Measurements from ENCODE around the gene SFTPA2.
A peak's percentile ranks its signal among the peaks of the same experiment; 100 is the strongest.
"Not testable (repeated sequence)": the region's sequence is repeated elsewhere in the genome, so short reads cannot be mapped to it uniquely, and the experiment has no call there.

Gene SFTPA2

DNA sequence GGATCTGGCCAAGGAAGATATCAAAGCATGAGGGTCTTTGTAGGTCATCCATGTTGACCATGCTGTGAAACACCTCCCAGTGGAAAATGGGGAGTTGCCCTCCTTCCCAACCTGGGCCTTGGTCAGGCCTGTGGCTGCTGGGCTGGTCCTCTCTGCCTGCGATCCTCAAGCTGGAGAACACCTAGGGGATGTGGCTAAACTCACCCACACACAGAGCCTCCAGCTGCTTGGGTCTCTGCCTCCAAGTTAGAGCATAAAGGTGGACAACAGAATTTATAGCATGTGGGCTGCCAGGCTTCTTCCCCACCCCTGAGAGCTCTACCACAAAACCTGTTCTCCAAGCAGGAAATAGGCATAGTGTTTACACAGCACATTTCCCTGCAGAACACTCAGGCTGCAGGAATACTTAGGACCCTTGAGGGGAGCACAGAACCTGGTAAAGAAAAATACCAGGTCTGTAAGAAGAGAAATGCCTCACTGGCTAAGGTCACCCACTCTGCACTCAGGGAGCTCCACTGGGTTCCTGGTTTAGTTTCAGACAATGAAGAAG is at the start of gene SFTPA2:
Gene SFTPA2 (minus strand): TSS at position 248 of the 550 bp plus-strand sequence. CDS start 924 bp downstream, outside the sequence.
- DNase-seq: no peak

DNA sequence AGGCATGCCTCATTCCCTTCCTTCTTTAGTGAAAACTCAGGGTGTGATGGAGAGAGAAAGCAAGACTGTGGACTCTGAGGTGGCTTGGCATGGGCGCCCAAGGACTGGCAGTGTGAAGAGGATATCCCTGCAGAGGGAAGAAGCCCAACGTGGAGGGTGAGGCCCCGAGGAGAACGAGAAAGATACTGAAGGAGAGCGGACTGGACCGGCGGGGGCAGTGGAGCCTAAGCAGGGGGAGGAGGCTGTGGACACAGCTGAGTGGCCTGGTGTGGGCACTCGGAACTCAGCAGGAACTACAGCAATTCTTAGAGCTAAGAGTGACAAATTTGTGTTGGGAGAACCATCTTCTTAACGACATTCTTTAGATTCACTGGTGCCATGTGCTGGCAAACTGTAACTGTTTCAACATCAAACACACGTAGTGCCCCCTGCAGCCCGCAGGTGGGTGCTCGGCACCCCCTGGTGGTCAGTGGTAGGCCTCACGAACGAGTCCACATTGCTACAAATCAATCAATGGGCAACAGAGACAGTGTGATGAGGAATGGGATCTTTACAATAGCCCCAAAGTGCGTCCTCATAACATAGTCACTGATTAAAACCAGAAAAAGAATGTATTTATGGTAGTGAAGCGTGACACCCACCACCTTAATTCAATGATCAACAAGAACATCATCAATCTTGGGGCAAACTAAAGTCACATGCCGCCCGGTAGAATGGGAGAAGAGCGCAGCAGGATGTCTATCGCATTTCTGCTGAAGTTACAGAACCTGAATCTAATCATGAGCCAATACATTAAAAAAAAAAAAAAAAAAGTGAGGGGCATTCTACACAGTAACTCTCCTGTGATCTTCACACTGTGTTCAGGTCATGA is 48.5 kb upstream of the SFTPA2 start:
- DNase-seq: no peak

DNA sequence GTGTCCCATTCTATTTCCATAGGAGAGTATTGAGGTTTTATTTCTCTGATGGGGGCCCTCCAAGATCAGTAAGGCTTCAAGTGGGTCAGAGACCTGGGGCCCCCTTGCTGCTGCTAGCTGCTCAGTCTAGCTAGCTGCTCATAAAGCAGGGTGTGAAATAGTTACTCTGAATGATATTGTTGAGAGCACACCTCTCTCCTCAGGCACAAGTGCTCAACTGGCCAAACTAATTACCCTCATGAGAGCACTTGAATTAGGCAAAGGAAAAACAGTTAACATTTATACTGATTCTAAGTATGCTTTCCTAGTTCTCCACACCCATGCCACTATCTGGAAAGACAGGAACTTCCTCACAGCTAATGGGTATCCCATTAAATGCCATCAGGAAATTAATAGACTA is 45.1 kb upstream of the SFTPA2 start:
- DNase-seq: no peak

DNA sequence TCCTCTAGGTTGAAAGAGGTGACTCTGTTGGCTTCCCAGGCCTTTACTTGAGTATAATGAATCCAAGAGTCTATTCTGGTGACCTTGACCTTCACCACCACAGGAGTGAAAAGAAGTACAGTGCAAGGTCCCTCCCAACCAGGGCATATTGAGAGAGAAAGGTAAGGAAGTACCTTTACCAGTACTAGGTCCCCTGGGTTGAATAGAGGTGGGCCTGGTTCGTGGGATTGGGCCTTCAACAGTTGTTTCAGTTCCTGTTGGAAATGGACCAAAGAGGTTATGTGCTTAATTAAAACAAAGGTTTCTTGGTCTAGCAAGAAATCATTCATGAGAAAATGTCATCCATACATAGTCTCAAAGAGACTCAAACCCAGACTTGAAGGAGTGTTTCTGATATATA is 44.1 kb upstream of the SFTPA2 start:
- DNase-seq: no peak

DNA sequence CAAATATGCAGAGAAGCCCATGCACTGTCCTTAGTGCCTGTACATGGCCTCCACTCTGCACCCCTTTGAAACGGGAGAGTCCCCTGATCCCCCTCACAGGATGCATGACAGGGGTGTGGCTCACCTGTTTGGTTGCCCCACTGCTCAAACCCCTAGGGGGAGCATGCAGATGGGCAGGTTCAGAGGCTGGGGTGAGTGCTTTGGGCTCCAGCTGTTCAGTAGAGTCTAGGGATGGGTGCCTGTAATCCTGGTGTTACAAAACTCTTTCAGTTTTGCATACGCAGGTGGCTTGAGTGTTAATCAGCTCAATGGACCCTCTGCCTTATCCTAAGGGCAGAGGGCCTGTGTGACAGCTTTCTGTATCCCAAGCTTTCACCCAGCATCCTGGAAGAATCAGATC is 42.7 kb upstream of the SFTPA2 start:
- no peak for DNase-seq

DNA sequence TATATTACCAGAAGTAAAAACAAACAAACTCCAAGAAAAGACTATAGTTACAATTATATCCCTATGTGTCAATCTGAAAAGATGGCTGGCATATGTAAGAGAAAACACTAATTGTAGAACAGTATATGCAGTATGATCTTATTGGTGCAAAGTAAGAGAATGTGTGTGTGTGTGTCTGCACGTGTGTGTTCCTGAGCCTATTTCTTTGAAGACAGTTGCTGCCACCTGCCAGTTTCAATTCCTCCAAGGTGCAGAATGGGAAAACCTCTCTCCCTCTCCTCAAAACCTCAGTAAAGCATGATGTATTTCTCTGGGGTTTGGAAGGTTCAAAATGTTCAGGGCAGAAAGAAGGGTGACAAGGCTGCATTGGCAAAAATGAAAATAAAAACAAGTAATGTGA is 41.7 kb upstream of the SFTPA2 start:
- no peak for DNase-seq

DNA sequence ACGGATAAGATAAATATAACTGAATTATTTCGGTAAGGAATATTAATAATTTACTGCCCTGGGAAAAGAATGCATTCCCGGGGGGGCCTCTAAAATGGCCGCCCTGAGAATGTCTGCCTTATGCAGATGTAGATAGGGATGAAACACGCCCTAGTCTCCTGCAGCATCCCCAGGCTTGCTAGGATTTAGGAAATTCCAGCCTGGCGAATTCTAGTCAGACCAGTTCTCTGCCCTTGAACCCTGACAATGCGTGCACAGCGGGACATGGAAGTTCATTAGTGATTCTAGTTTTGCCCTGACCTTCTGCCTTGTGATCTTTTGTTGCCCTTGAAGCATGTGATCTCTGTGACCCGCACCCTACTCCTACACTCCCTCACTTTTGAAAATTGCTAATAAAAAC is 39.4 kb upstream of the SFTPA2 start:
- not testable (repeated sequence) for DNase-seq

DNA sequence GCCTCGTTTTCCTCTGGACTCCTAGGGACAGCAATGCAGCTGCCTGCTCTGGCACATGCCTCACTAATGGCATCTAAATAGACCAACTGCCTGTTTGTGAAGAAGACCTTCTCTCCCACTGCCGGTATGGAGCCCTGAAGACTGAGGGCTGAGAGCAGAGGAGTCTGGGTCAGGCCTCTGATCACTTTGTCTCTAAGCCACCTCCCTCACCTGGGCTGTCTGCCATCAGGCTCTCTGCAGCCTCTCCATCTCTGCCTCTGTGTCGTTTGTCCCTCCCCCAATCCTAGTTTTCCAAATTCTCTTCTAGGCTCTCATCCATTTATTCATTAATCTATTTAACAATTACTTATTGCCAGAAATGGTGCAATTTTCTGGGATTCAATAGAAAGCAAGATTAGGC is 35.3 kb upstream of the SFTPA2 start:
- no peak for DNase-seq

DNA sequence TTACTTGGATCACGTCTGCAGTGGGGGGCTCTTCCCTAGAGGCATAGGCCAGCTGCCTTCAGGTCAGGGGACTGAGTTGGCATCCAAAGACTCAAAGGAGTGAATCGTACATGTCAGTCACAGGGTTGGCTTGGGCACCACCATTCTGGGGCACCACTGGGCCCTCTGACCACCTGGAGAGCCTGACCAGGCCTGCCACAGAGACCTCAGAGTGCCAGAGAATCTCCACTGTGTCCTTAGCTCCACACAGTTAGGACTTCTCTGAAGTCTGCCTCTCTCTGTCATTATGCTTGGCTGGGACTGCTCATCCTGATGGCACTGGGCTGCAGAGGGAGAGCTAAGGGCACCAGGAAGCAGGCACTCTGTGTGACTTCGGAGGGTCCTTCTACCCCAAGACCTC is 34.4 kb upstream of the SFTPA2 start:
- DNase-seq: not testable (repeated sequence)

DNA sequence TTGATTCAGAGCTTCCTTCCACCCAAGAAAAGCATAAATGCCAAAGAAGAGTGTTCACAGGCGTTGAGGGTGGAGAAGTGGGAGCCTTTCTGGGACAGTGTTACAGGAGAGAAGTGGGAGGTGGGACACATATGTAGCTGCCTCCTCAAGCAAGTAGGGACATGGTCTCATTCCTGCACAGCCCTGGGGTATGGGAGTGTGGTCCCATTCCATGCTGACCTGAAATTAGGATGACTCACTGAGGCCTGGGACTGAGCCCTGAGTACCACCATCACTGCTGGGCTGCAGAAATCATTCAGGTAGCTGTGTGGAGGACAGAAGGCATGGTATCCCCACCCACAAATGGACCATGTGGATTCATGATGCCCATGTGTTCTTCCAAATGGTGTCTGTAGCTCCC is 33.2 kb upstream of the SFTPA2 start:
- no peak for DNase-seq

DNA sequence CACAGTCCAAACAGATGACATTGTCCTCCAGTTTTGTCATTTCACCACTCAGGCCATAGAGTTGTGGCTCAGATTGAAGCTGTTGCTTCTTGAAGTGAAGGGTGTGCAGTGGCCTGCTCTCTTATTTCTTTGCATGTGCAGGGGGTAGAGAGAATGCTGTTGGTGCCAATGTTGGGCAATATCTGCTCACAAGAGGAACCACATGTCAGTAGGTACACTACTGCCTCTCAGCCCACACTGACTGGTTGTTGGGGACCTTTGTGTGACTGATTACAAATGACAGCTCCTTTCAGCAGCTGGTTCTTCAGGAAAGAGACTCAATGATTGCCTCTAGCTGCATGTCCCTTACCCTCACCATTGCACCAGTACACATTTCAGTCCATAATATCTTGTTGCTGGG is 28.6 kb upstream of the SFTPA2 start:
- no peak for DNase-seq

DNA sequence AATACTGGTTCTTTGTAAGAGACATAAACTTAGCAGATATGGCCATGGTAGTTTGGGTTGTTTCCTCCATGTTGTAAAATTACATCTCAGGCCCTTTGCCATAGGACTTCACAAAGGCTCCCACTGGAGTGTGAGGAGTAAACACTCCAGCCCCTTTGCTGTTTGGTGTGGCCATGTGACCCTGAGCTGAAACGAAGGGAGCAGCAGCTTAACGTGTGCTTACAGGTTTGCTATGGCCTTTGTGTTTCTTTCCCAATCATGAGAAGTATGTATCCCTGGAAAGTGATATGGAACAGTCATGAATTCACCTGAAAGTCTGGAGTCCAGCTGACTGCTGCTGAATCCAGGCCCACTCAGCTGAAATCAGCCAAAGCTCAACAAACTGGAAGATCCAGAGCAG is 26.7 kb upstream of the SFTPA2 start:
- no peak for DNase-seq

DNA sequence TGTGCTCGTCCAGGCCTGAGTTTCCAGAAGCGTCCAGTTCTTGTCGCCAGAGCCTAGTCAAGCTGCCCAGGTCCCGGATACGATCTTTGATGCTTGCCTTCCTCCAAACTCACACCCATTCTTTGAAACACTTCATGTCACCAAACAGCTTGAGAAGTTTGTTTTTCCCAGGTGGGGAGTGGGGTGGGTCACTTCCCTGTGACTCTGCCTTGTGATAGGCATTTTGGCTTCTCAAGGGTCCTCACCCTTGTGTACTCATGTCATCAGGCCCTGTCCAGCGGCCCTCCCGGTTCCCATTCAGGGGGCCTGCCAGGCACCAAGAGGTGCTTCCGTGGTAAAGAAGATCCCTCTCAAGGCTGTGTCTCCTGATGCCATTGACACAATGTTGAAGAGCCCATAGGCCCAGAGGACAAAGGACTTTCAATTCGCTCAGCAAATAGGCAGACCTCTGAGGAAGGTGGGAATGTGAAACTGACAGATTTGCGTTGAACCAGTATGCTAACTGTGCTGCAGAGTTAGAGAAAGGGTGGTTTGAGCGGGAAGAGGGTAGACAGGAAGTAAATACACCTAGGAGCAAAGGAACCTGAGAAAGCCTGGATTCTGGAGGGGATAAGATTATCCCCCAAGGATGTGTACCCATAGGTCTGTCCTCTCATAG is 25.8 kb upstream of the SFTPA2 start:
- DNase-seq: no peak

DNA sequence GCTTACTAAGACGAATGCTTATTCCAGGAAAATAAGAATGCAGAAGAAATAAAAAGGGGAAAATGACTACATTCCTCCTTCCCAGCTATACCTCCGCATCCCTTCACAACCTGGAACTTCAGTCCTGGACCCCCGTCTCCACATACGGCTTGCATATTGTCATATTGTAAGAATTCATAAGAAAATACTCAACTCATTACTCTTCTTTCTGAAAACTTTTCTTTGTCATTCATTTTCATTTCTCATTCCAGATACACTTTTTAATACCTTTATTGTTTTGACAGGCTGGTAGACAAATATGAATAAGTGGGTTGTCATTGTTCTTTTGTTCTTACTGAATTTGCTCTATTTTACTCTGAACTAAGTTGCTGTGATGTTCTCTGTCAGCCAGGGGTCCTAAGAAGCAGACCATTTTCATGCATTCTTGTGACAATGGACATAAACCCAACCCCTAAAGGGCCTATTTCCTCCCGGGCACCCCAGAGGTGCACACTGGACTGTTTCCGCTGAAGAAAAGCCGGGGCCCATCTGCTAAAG is 23.3 kb upstream of the SFTPA2 start:
- DNase-seq: no peak

DNA sequence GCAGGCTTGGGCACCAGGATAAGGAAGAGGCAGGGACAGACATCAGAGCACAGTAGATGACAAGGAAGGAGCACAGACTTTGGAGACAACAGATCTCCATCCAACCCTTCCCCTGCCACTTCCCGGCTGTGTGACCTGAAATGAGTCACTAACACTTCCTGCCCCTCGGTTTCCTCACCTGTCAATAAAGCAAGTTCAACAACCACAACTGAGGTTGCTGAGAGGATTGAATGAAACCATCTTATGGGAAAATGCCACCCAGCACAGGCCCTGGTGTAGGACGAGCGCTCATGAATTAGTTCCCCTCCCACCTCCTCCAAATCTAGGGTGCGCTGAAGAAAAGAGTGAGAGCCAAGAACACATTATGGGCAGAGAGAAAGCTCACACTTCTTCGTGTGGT is 22.7 kb upstream of the SFTPA2 start:
- DNase-seq: not testable (repeated sequence)

DNA sequence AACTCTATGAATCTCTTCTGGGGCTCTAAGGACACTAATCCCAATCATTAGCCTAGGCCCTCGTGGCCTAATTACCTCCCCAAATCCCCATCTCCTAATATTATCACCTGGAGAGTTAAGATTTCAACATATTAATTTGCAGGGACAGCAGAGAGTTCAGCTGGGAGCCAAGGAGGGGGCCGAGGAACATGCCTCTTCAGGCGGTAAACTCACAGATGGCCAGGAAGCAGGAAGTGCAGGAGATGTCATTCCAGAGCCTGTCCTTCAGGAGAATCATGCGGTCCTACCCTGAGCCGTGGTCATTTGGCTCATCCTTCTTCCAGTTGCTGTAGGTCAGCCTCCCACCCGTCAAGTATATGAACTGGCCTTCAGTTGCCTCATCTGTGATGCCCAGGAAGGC is 21.9 kb upstream of the SFTPA2 start:
- DNase-seq: no peak

DNA sequence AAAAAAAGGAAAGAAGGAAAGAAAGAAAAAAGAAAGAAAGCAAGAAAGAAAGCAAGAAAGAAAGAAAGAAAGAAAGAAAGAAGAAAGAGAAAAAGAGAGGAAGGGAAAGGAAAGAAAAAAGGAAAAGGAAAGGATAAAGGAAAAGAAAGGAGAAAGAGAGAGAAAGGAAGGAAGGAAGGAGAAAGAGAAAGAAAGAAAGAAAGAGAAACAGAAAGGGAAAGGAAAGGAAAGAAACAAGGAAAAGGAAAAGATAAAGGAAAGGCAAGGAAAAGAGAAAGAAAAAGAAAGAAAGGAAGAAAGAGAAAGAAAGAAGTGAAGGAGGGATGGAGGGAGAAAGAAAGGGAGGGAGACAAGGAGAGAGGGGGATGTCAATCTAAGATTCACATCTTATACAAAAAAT is 20.8 kb upstream of the SFTPA2 start:
- DNase-seq: no peak

DNA sequence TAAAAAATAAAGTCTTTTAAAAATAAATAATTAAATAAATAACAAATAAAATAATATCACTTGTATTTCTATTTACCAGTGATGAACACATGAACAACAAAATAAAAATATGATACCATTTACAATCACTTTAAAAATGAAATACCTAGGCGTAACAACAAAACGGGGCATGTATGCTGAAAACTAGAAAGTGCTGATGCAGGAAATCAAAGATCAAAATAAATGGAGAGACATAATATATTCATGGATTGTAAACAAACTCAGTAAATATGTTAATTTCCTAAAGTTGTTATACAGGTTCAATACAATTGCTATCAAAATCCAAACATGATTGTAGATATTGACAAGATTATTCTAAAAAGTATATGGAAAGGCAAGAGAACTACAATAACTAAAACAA is 19.2 kb upstream of the SFTPA2 start:
- no peak for DNase-seq

DNA sequence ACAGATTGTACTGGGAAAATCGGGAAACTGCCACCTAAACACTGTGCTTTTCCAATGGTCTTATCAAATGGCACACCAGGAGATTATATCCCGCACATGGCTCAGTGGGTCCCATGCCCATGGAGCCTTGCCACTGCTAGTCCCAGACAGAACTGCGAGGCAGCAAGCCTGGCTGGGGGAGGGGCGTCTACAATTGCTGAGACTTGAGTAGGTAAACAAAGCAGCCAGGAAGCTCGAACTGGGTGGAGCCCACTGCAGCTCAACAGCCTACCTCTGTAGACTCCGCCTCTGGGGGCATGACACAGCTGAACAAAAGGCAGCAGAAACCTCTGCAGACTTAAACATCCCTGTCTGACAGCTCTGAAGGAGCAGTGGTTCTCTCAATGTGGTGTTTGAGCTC is 10.4 kb upstream of the SFTPA2 start:
- DNase-seq: not testable (repeated sequence)

DNA sequence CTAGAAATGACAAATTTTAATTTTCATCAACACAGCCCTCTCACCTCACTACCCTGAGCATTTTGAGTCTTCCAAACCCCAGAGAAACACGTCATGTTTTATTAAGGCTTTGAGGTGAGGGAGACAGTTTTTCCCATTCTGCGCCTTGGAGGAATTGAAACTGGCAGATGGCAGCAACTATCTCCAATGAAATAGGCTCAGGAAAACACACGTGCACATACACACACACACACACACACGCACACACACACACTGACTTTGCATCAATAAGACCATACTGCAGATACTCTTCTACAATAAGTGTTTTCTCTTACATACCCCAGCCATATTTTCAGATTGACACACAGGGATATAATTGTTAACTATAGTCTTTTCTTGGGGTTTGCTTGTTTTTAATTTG is 3.2 kb upstream of the SFTPA2 start:
- DNase-seq: no peak

DNA sequence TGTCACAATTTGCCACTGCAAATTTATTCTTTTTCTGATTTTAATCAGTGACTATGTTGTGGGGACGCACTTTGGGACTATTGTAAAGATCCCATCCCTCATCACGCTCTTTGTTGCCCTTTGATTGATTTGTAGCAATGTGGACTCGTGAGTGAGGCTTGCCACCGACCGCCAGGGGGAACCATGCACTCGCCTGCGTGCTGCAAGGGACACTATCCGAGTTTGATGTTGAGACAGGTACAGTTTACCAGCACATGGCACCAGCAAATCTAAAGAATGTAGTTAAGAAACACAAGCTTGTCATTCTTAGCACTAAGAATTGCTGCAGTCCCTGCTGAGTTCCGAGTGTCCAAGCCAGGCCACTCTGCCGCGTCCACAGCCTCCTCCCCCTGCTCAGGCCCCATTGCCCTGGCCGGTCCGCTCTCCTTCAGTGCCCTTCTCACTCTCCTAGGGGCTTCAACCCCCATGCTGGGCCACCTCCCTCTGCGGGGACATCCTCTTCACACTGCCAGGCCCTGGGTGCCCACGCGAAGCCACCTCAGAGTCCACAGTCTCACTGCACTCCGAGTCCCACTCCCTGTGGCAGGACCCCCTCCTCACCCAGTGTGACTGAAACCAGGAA is 2.0 kb upstream of the SFTPA2 start:
- peak; percentile 64 for DNase-seq

DNA sequence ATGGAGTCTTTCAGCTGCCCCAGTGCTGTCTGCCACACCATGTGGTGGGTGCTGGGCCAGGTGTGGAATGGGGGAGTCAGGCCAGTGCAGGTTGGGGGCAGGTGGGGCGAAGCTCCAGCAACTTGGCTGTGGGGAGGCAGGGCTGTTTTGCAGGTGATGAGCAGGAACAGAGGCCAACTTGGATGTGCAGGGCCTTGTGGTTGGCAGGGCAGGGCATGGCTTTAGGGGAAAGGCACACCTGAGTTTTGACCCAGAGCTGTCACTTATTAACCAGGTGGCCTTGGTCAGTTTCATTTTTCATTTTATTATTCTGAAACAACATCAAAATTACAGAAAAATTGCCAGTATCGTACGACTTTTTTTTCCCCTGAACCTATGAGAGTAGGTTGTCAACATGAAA is 1.1 kb upstream of the SFTPA2 start:
- no peak for DNase-seq

DNA sequence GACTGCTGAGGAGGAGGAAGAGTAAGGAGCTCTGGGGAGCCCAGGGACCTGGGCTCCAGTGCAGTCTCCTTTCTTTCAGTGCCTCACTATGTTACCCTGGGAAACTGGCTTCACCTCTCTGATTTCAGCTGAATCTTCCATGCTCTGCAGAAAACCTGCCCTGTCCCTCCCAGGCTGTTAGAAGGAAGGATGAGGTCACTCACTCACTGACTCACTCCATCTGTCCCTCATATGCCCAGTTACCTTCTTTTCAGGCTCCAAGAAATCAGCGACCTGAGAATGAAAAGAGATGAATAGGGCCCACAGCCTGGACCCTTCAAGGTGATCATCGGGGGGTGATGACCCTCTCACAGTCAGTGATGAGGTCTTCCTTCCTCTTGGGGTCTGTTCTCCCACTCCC is 481 bp downstream of the SFTPA2 start:
- no peak for DNase-seq

All from right hindlimb (tissue), 1 donor.